ENCODE data around the gene S1PR3.

GRCh38 chr9:89000973-89001916 is 10.0 kb downstream of the S1PR3 start:
- TF ChIP-seq POLR2A (IDR thresholded peaks at IDR 0.05; ENCODE audit: low read length) (no peak), GATA1 (IDR thresholded peaks at IDR 0.05; ENCODE audit: low read depth, low read length) (no peak)

Data from erythroblast (primary cell).